WTC11 (cell line): ENCODE data around the gene ITPKC. TPM values are rescaled to one million over a fixed set of nuclear protein-coding genes. Genes with fewer than 3 reads are reported as not detected.

ENCODE experiments used
- ATAC-seq: fragments of 200-7000 bp; cut with Tn5 transposase; 2 replicates; pipeline ENCODE4 v1.10.0; 2021; ENCODE audit warnings: mild to moderate bottlenecking, moderate library complexity
- CTCF ChIA-PET: fragments of 300-600 bp; sonication (Branson Sonifier 250); formaldehyde crosslinking; loops from one replicate; lab custom pipeline; 2021; ENCODE audit warnings: antibody characterized with exemption; lab: Charles Lee
- POLR2A ChIA-PET: fragments of 350-600 bp; sonication (Branson Sonifier 250); formaldehyde crosslinking; loops from one replicate; lab custom pipeline; 2021; ENCODE audit warnings: antibody characterized with exemption; lab: Charles Lee
- DNase-seq: peaks from one replicate; pipeline ENCODE4 v3.0.0; 2021; ENCODE audit warnings: low spot score
- H3K27ac Mint-ChIP-seq: 2 replicates; pipeline ENCODE4 v1.8.0; 2021; ENCODE audit warnings: mixed read lengths
- H3K27me3 Mint-ChIP-seq: 2 replicates; pipeline ENCODE4 v1.8.0; 2021; ENCODE audit warnings: low read depth, mild to moderate bottlenecking, moderate library complexity, mixed read lengths
- H3K36me3 Mint-ChIP-seq: 2 replicates; pipeline ENCODE4 v1.8.0; 2021; ENCODE audit warnings: mixed read lengths
- H3K4me1 Mint-ChIP-seq: 2 replicates; pipeline ENCODE4 v1.8.0; 2022; ENCODE audit warnings: mixed read lengths
- H3K4me3 Mint-ChIP-seq: 2 replicates; pipeline ENCODE4 v1.8.0; 2021; ENCODE audit warnings: mild to moderate bottlenecking, moderate library complexity, mixed read lengths
- H3K9me3 Mint-ChIP-seq: 2 replicates; pipeline ENCODE4 v1.8.0; 2021; ENCODE audit warnings: mixed read lengths
- CREM ChIP-seq: sonication (generic); formaldehyde crosslinking; IDR thresholded peaks from 2 replicates; pipeline ENCODE4 v1.8.1; 2022; ENCODE audit warnings: mild to moderate bottlenecking, missing genetic modification reagents, moderate library complexity
- ESRRA ChIP-seq: sonication (generic); formaldehyde crosslinking; IDR thresholded peaks from 2 replicates; pipeline ENCODE4 v1.8.1; 2022; ENCODE audit warnings: mild to moderate bottlenecking, missing genetic modification reagents, borderline replicate concordance
- HMGA2 ChIP-seq: fragments of 250-450 bp; sonication (Bioruptor Pico); IDR thresholded peaks from 2 replicates; pipeline ENCODE4 v1.4.0; 2021; ENCODE audit warnings: mild to moderate bottlenecking, moderate library complexity
- MYBL2 ChIP-seq: sonication (generic); formaldehyde crosslinking; IDR thresholded peaks from 2 replicates; pipeline ENCODE4 v1.8.1; 2023; ENCODE audit warnings: mild to moderate bottlenecking, moderate library complexity, missing genetic modification reagents
- NR1H2 ChIP-seq: sonication (generic); formaldehyde crosslinking; IDR thresholded peaks from 2 replicates; pipeline ENCODE4 v1.9.0; 2021; ENCODE audit warnings: mild to moderate bottlenecking, moderate library complexity, missing genetic modification reagents
- RORB ChIP-seq: fragments of 250-450 bp; sonication (Bioruptor Pico); IDR thresholded peaks from 2 replicates; pipeline ENCODE4 v1.9.0; 2021; ENCODE audit warnings: mild to moderate bottlenecking
- TEAD1 ChIP-seq: sonication (generic); formaldehyde crosslinking; IDR thresholded peaks from 2 replicates; pipeline ENCODE4 v1.8.0; 2022; ENCODE audit warnings: mild to moderate bottlenecking, missing genetic modification reagents
- ZNF138 ChIP-seq: sonication (generic); formaldehyde crosslinking; conservative IDR thresholded peaks from 2 replicates; pipeline ENCODE4 v1.8.1; 2022; ENCODE audit warnings: mild to moderate bottlenecking, moderate library complexity, missing genetic modification reagents
- ZNF232 ChIP-seq: sonication (generic); formaldehyde crosslinking; IDR thresholded peaks from 2 replicates; pipeline ENCODE4 v1.8.0; 2022; ENCODE audit warnings: mild to moderate bottlenecking, missing genetic modification reagents
- ZNF416 ChIP-seq: fragments of 250-450 bp; sonication (Bioruptor Pico); IDR thresholded peaks from 2 replicates; pipeline ENCODE4 v1.9.0; 2021; ENCODE audit warnings: mild to moderate bottlenecking, inconsistent platforms
- ZNF671 ChIP-seq: fragments of 250-450 bp; sonication (Bioruptor Pico); IDR thresholded peaks from 2 replicates; pipeline ENCODE4 v1.8.0; 2021; ENCODE audit warnings: mild to moderate bottlenecking
- total RNA-seq: library from RNA; stranded (reverse); gene quantifications from 3 replicates; pipeline ENCODE4 v1.2.3, GENCODE V29; 2021
- TF ChIP-seq, protein P1 (sequence below): fragments of 250-450 bp; sonication (Bioruptor Pico); IDR thresholded peaks from 2 replicates; pipeline ENCODE4 v1.9.0; 2021; ENCODE audit warnings: mild to moderate bottlenecking
- TF ChIP-seq, protein P2 (sequence below): sonication (generic); formaldehyde crosslinking; IDR thresholded peaks from 2 replicates; pipeline ENCODE4 v1.8.1; 2023; ENCODE audit warnings: mild to moderate bottlenecking, missing genetic modification reagents, moderate library complexity
- TF ChIP-seq, protein P3 (sequence below): sonication (generic); formaldehyde crosslinking; IDR thresholded peaks from 2 replicates; pipeline ENCODE4 v1.8.0; 2023; ENCODE audit warnings: mild to moderate bottlenecking, missing genetic modification reagents
- TF ChIP-seq, protein P4 (sequence below): sonication (generic); formaldehyde crosslinking; IDR thresholded peaks from 2 replicates; pipeline ENCODE4 v1.8.0; 2023; ENCODE audit warnings: missing genetic modification reagents, mild to moderate bottlenecking, borderline replicate concordance
- TF ChIP-seq, protein P5 (sequence below): fragments of 250-450 bp; sonication (Bioruptor Pico); IDR thresholded peaks from 2 replicates; pipeline ENCODE4 v1.9.0; 2021; ENCODE audit warnings: mild to moderate bottlenecking
- TF ChIP-seq, protein P6 (sequence below): sonication (generic); formaldehyde crosslinking; IDR thresholded peaks from 2 replicates; pipeline ENCODE4 v1.8.1; 2023; ENCODE audit warnings: mild to moderate bottlenecking, missing genetic modification reagents

Gene ITPKC
- total RNA-seq, 1 experiment from 2014 or later: 13.8 TPM

DNA sequence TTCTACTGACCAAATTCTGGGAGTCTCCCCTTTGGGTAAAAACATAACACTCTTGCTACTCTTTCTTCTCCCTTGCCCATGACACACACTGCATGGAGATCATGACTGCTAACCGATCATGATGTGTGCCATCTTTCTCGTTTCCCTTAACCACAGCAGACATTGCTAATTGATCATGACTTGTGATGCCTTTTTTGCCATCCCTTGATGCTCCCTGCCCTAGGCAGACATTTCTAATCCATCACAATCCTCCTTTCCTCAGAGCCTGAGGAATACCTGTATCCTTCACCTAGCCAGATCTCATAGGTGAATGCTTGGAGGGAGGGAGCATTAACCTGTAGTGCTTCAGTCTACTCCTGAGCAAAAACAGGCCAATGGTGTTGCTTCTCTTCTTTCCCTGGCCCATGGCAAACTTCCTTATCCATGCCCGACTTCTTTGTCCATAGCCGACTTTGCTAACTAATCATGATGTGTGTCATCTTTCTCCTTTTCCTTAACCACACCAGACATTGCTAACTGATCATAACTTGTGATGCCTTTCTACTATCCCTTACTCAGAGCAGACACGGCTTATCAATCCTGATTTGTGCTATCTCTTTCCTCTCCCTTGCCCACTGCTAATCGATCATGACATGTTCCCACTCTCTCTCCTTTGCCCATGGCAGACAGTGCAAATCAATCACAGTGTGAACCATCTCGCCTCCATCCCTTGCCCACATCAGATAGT, 44.2 kb upstream of the ITPKC start:
- ChIA-PET POLR2A (interaction anchor here (0.6 kb wide), 1 partner anchor 34 kb away, joined by 3 read pairs; no protein-coding TSS in a partner anchor), CTCF (no interaction called here)
- Mint-ChIP-seq H3K4me1 (no peaks in the 10 kb centered on the region), H3K4me3 (no peak overlapping the region), H3K36me3 (peaks cover 33% of the 10 kb centered on the region), H3K27me3 (no peaks in the 10 kb centered on the region), H3K27ac (no peak overlapping the region), H3K9me3 (no peaks in the 10 kb centered on the region)
- DNase-seq: no peak
- no peak for ATAC-seq
- TF ChIP-seq, protein P1, sequence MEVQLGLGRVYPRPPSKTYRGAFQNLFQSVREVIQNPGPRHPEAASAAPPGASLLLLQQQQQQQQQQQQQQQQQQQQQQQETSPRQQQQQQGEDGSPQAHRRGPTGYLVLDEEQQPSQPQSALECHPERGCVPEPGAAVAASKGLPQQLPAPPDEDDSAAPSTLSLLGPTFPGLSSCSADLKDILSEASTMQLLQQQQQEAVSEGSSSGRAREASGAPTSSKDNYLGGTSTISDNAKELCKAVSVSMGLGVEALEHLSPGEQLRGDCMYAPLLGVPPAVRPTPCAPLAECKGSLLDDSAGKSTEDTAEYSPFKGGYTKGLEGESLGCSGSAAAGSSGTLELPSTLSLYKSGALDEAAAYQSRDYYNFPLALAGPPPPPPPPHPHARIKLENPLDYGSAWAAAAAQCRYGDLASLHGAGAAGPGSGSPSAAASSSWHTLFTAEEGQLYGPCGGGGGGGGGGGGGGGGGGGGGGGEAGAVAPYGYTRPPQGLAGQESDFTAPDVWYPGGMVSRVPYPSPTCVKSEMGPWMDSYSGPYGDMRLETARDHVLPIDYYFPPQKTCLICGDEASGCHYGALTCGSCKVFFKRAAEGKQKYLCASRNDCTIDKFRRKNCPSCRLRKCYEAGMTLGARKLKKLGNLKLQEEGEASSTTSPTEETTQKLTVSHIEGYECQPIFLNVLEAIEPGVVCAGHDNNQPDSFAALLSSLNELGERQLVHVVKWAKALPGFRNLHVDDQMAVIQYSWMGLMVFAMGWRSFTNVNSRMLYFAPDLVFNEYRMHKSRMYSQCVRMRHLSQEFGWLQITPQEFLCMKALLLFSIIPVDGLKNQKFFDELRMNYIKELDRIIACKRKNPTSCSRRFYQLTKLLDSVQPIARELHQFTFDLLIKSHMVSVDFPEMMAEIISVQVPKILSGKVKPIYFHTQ: no peak
- TF ChIP-seq MYBL2 (CRISPR knock-in tag) (no peak), ZNF671 (CRISPR knock-in tag) (no peak), NR1H2 (CRISPR knock-in tag) (no peak), CREM (CRISPR knock-in tag) (no peak), ZNF232 (CRISPR knock-in tag) (no peak), HMGA2 (CRISPR knock-in tag) (no peak), RORB (CRISPR knock-in tag) (no peak), TEAD1 (CRISPR knock-in tag) (no peak), ESRRA (CRISPR knock-in tag) (no peak), ZNF138 (no peak), ZNF416 (CRISPR knock-in tag) (no peak)
- TF ChIP-seq, protein P2, sequence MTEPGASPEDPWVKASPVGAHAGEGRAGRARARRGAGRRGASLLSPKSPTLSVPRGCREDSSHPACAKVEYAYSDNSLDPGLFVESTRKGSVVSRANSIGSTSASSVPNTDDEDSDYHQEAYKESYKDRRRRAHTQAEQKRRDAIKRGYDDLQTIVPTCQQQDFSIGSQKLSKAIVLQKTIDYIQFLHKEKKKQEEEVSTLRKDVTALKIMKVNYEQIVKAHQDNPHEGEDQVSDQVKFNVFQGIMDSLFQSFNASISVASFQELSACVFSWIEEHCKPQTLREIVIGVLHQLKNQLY (CRISPR knock-in tag): no peak
- TF ChIP-seq, protein P3, sequence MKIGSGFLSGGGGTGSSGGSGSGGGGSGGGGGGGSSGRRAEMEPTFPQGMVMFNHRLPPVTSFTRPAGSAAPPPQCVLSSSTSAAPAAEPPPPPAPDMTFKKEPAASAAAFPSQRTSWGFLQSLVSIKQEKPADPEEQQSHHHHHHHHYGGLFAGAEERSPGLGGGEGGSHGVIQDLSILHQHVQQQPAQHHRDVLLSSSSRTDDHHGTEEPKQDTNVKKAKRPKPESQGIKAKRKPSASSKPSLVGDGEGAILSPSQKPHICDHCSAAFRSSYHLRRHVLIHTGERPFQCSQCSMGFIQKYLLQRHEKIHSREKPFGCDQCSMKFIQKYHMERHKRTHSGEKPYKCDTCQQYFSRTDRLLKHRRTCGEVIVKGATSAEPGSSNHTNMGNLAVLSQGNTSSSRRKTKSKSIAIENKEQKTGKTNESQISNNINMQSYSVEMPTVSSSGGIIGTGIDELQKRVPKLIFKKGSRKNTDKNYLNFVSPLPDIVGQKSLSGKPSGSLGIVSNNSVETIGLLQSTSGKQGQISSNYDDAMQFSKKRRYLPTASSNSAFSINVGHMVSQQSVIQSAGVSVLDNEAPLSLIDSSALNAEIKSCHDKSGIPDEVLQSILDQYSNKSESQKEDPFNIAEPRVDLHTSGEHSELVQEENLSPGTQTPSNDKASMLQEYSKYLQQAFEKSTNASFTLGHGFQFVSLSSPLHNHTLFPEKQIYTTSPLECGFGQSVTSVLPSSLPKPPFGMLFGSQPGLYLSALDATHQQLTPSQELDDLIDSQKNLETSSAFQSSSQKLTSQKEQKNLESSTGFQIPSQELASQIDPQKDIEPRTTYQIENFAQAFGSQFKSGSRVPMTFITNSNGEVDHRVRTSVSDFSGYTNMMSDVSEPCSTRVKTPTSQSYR (CRISPR knock-in tag): no peak
- TF ChIP-seq, protein P4, sequence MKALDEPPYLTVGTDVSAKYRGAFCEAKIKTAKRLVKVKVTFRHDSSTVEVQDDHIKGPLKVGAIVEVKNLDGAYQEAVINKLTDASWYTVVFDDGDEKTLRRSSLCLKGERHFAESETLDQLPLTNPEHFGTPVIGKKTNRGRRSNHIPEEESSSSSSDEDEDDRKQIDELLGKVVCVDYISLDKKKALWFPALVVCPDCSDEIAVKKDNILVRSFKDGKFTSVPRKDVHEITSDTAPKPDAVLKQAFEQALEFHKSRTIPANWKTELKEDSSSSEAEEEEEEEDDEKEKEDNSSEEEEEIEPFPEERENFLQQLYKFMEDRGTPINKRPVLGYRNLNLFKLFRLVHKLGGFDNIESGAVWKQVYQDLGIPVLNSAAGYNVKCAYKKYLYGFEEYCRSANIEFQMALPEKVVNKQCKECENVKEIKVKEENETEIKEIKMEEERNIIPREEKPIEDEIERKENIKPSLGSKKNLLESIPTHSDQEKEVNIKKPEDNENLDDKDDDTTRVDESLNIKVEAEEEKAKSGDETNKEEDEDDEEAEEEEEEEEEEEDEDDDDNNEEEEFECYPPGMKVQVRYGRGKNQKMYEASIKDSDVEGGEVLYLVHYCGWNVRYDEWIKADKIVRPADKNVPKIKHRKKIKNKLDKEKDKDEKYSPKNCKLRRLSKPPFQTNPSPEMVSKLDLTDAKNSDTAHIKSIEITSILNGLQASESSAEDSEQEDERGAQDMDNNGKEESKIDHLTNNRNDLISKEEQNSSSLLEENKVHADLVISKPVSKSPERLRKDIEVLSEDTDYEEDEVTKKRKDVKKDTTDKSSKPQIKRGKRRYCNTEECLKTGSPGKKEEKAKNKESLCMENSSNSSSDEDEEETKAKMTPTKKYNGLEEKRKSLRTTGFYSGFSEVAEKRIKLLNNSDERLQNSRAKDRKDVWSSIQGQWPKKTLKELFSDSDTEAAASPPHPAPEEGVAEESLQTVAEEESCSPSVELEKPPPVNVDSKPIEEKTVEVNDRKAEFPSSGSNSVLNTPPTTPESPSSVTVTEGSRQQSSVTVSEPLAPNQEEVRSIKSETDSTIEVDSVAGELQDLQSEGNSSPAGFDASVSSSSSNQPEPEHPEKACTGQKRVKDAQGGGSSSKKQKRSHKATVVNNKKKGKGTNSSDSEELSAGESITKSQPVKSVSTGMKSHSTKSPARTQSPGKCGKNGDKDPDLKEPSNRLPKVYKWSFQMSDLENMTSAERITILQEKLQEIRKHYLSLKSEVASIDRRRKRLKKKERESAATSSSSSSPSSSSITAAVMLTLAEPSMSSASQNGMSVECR (CRISPR knock-in tag): no peak
- TF ChIP-seq, protein P5, sequence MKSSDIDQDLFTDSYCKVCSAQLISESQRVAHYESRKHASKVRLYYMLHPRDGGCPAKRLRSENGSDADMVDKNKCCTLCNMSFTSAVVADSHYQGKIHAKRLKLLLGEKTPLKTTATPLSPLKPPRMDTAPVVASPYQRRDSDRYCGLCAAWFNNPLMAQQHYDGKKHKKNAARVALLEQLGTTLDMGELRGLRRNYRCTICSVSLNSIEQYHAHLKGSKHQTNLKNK: no peak
- TF ChIP-seq, protein P6, sequence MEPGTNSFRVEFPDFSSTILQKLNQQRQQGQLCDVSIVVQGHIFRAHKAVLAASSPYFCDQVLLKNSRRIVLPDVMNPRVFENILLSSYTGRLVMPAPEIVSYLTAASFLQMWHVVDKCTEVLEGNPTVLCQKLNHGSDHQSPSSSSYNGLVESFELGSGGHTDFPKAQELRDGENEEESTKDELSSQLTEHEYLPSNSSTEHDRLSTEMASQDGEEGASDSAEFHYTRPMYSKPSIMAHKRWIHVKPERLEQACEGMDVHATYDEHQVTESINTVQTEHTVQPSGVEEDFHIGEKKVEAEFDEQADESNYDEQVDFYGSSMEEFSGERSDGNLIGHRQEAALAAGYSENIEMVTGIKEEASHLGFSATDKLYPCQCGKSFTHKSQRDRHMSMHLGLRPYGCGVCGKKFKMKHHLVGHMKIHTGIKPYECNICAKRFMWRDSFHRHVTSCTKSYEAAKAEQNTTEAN (CRISPR knock-in tag): no peak
